Measurements from ENCODE around the gene ADAP1.
"Not testable (repeated sequence)": the region's sequence is repeated elsewhere in the genome, so short reads cannot be mapped to it uniquely, and the experiment has no call there.

Gene ADAP1

GRCh38 chr7:881441-882234, 72.8 kb downstream of the ADAP1 start:
- DNase-seq (ENCODE audit: low read depth) = no peak

- no peak for DNase-seq (ENCODE audit: low read depth)
Observed at GRCh38 chr7:880450-880849, 74.0 kb downstream of the ADAP1 start.

- no peak for DNase-seq (ENCODE audit: low read depth)
Observed at GRCh38 chr7:879706-880105, 74.8 kb downstream of the ADAP1 start.

DNA sequence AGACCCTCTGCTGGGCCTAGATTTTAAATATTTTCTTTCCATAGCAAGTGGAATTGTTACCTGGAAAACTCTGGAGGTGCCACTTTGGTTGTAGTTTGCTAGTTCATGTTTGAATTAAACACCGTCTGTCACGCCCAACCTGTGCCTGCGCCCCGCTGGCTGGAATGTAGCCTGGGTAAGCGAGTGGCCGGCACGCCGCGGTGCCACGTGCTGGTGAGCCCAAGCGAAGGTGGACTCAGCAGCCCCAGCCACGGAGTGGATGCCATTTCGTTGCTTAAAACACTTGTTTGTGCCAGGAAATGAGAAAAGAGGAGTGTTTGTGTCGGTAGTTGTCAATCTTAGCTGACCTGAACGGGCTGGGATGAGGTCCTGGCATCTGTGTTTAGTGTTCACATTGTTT, 75.4 kb downstream of the ADAP1 start:
- no peak for DNase-seq (ENCODE audit: low read depth)

GRCh38 chr7:877312-878232, 76.9 kb downstream of the ADAP1 start:
- no peak for DNase-seq (ENCODE audit: low read depth)

DNA sequence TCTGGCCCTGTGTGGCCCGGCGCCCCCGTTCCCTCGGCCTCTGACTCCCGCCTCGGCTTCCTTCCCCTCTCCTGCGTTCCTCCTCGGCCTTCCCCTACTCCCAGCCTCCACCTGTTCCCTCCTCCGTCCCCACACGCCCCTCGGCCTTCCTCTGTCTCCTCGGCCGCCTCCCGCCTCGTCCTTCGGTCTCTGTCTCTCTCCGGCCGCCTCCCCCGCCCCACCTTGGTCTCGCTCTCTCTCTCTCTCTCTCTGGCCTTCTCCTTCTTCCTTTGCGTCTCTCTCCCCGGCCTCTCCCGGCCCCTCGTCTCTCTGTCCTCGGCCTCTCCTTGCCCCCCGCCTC, 77.5 kb downstream of the ADAP1 start:
- DNase-seq (ENCODE audit: low read depth) = no peak

GRCh38 chr7:876077-876971, 78.2 kb downstream of the ADAP1 start, which contains the start of gene GET4:
Gene GET4, plus strand, starts transcription at chr7:876554. Its CDS starts 92 bp downstream, at chr7:876646.
- DNase-seq (ENCODE audit: low read depth) = peak; percentile 88

GRCh38 chr7:875476-876076, 78.9 kb downstream of the ADAP1 start:
- no peak for DNase-seq (ENCODE audit: low read depth)

- no peak for DNase-seq (ENCODE audit: low read depth)
Observed at GRCh38 chr7:875051-875450, 79.4 kb downstream of the ADAP1 start.

DNA sequence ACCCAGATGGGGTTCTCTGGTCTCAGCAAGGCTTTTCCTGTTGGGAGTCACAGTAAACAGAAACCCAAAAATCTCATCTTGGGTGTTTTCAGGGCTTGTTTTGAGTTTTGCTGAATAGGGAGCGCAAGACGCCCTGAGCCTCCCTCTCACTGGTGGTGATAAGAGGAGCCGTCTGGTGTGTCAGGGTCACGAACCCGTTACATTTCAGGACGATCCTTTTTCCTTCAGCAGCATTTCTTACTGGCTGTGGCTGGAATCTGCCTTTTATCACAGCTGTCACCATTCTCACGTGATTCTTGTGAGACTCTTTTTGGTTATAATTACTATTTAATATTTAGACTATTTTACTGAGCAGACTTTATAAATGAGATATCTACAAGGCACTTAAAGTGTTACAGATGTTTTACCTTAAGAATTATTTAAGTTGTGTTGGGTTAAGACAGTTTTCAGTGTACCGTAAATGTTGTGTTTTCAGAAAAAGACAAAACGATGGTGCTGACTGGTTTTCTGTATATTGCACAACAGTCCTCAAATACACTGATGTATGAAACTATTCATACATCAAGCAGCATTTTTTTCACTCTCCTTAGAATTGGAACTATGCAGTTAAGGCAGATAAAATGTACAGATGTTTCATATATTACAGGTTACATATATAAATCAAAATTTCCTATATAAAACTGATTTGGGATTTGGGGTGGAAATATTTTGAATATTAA, 80.3 kb downstream of the ADAP1 start:
- DNase-seq (ENCODE audit: low read depth) = no peak

GRCh38 chr7:873367-874002, 81.0 kb downstream of the ADAP1 start:
- DNase-seq (ENCODE audit: low read depth) = peak; percentile 43

DNA sequence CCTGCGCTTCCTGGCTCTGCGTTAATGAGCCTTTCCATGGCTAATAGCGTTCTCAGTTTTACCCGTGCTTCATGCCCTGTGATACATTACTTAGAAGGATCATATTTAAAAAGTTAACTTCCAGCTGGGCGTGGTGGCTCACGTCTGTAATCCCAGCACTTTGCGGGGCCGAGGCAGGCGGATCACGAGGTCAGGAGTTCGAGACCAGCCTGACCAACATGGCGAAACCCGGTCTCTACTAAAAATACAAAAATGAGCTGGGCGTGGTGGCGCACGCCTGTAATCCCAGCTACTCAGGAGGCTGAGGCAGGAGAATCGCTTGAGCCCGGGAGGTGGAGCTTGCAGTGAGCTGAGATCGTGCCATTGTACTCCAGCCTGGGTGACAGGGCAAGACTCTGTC, 81.8 kb downstream of the ADAP1 start:
- DNase-seq (ENCODE audit: low read depth) = not testable (repeated sequence)

- no peak for DNase-seq (ENCODE audit: low read depth)
Observed at GRCh38 chr7:871900-872537, 82.5 kb downstream of the ADAP1 start.

DNA sequence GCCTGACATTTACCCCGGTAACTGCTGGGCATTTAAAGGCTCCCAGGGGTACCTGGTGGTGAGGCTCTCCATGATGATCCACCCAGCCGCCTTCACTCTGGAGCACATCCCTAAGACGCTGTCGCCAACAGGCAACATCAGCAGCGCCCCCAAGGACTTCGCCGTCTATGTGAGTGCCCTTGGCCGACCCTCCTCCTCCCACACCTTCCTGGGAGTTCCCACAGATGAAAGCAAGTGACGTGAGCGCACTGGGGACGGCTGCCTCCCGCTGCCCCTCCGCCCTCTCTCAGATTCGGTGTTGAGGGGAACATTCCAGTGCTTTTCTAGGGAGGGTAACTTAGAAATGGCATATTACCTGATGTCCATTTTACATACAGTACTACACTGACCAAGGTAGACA, 85.1 kb downstream of the ADAP1 start:
- no peak for DNase-seq (ENCODE audit: low read depth)

- DNase-seq (ENCODE audit: low read depth) = no peak
Observed at GRCh38 chr7:868189-868486, 86.3 kb downstream of the ADAP1 start.

DNA sequence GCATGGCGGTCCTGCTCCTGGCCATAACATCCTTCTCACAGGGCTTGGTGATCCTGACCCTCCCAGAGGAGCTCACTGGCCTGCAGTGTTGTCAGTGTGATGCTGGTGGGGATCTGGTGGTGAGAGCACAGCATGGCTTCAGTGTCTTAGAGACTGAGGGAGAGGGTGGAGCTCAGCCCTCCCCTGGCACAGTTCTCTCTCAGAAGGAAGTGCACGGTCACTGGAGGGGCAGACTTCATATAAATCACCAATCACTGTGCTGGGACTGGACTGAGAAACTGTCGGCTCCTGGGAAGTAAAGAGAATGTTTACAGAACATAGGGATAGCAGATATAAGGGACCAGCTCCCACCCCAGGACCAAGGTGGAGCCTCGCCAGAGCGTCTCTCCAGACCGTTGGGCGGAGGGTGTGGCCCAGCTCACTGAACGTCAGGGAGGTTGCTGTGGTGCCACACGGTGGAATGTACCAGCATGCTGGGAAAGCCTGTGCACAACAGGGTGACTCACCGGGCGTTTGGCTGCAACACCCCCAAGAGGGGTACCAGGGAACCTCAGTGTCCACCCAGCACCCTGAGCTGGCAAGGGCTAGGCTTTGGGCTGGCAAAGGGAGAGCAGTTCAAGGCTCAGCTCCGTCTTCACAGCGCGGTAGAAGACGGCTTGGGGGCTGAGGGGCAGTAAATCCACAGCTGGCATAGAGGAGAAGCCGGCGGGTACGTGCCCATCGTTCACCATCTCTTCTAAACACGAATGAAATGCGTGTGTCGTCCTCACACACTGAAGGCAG, 86.9 kb downstream of the ADAP1 start:
- no peak for DNase-seq (ENCODE audit: low read depth)

- DNase-seq (ENCODE audit: low read depth) = no peak
Observed at GRCh38 chr7:867001-867405, 87.5 kb downstream of the ADAP1 start.

DNA sequence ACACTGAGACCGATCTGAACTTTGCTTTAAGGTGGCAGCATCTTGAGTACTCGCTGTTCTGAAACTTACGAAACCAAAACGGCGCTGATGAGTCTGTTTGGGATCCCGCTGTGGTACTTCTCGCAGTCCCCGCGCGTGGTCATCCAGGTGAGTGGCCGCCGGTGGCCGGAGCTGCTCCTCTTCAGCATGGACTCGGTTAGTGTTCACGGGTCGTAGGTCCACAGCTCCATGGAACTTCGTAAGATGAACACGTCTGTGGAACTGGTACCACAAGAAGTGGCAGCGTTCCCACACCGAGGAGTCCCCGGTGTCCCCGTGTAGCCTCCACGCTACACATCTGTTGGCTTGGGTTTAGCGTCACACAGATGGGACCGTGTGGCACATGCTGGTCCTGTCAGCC, 88.6 kb downstream of the ADAP1 start:
- DNase-seq (ENCODE audit: low read depth) = no peak

DNA sequence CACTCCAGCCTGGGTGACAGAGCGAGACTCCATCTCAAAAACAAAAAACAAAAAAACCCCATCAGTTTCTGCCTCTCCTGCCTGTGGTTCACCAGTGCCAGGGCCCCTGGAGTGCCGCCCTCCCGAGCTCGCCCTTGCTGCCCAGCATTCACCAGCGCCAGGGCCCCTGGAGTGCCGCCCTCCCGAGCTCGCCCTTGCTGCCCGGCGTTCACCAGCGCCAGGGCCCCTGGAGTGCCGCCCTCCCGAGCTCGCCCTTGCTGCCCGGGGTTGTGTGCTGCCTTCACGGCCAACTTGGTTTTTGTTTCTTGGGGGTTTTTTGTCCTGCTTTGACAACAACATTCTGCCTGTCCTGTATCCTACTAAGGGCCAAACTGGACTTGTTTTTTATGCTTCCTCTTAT, 91.4 kb downstream of the ADAP1 start:
- no peak for DNase-seq (ENCODE audit: low read depth)

GRCh38 chr7:862157-862556, 92.3 kb downstream of the ADAP1 start:
- DNase-seq (ENCODE audit: low read depth) = no peak

Measured in stimulated activated CD8-positive, alpha-beta memory T cell treated with anti-CD3 and anti-CD28 coated beads, Interleukin-7, amount 100 ng/mL, for 24 hours (primary cell).